ENCODE data around the gene MPPED2. TPM values are rescaled to one million over a fixed set of nuclear protein-coding genes. Genes with fewer than 3 reads are reported as not detected.

Gene MPPED2
- total RNA-seq, 2 donors from 2014 or later: 5.5 to 11.1 TPM

DNA sequence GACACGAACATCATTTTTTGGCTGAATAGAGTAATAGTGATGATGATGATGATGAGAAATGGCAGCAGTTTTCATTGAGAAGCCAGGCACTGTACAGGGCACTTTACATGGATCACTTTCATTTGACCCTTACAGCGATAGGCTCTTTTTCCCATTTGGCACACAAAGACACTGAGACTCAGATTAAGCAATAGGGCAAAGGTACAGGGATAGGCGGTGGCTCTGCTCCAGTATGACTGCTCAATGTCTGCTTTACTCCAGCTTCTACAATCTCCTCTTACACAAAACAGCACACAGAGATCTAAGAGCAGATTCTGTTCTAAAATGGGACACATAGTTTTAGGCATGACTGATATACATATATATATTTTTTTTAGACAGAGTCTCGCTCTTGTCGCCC is 40.6 kb downstream of the MPPED2 start:
- DNase-seq (ENCODE audit: low spot score): no peak
- intact Hi-C loops (cut with DNase I): no loop called here

DNA sequence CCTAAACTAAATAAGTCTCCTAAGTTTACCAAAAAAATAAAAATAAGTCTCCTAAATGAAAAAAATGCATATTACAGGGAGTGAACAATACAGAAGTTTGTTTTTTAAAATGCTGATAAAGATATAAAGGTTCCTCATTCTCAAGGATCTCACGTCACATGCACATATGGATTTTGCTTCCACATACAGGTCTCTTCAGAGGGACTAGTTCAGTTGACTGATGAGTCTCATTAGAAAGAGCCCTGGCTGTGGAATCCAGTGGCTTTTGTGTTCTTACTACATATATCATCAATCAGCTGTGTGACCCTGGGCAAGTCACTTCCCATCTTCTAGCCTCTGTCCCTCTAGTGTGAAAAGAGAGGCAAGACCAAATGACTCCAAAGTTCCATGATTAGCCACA is 43.1 kb downstream of the MPPED2 start:
- intact Hi-C loops (cut with DNase I): no loop called here

DNA sequence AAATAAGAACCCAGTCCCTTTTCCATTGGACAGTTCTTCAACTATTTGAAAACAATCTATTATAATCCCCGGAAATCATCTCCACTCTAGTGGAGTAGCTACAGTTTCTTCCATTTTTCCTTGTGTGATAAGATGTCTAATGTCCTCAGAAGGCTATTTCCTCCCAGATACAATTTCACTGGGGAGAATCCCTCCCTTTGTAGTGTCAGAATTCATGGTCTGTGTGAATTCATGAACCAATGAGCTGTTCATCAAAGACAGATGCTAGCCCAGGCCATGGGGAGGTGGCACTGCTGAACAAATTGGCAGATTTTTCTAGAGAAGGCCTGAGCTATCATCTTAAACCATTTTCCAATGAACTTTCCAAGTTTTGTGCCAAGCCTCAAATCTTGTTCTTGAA is 45.4 kb downstream of the MPPED2 start:
- intact Hi-C loops (cut with DNase I): no loop called here
- no peak for DNase-seq (ENCODE audit: low spot score)

More for the DNA sequence above, 43.1 kb downstream of the MPPED2 start:
- no peak for DNase-seq (ENCODE audit: low spot score)

GRCh38 chr11:30538251-30538650 is 47.9 kb downstream of the MPPED2 start:
- DNase-seq (ENCODE audit: low spot score): no peak
- intact Hi-C loops (cut with DNase I): no loop called here

GRCh38 chr11:30535818-30536217 is 50.3 kb downstream of the MPPED2 start:
- intact Hi-C loops (cut with DNase I): no loop called here
- DNase-seq (ENCODE audit: low spot score): no peak

GRCh38 chr11:30533445-30533947 is 52.7 kb downstream of the MPPED2 start:
- intact Hi-C loops (cut with DNase I): no loop called here
- DNase-seq (ENCODE audit: low spot score): no peak

- intact Hi-C loops (cut with DNase I): no loop called here
- no peak for DNase-seq (ENCODE audit: low spot score)
Observed at GRCh38 chr11:30527566-30527965, 58.6 kb downstream of the MPPED2 start.

DNA sequence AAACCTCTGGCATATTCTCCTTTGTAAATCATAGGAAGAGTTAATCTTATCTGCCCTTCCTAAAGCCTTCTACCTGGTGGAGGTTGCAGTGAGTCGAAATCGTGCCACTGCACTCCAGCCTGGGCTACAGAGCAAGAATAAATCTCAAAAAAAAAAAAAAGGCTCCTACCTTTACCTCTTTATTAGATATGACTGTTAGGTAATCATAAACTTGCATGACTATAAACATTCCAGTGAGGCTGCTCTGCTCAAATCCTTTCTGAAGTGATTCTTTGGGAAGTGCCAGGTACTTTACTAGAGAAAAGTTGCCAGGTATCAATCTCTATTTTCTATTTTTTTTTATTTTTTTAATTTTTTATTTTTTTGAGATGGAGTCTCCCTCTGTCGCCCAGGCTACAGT is 59.6 kb downstream of the MPPED2 start:
- no peak for DNase-seq (ENCODE audit: low spot score)
- intact Hi-C loops (cut with DNase I): no loop called here

DNA sequence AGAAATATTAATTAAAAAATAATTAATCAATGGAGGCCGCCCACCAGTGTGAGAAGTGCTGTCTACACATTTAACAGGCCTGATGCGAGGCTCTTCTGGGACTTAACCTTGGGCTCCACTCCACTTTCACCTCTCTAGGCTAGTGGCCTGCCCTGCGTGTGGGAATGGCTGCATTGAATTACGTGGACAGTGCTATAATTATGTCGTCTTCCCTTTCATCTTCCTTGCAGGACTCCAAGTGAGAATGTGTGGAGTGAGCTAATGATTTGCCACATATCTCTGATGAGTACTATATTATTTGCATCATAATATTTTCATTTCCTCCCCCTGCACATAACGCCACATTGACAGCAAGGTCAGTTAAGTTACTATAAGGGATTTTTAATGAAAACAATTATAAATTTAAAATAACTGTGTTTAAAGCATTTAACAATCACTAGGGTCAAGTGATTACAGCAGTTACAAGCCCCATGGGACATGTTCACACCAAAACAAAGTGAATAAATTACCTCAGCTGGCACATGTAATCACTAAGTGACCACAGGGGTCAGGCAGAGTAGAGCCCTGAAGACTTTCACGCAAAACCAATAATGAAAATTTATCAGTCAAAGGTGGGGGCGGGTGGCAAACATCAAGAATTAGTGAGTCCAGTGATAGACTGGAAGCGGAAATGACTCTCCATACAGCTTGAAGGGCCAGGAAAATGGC is 63.5 kb downstream of the MPPED2 start:
- no peak for DNase-seq (ENCODE audit: low spot score)
- intact Hi-C loops (cut with DNase I): no loop called here

- intact Hi-C loops (cut with DNase I): no loop called here
- DNase-seq (ENCODE audit: low spot score): no peak
Observed at GRCh38 chr11:30521297-30522071, 64.7 kb downstream of the MPPED2 start.

DNA sequence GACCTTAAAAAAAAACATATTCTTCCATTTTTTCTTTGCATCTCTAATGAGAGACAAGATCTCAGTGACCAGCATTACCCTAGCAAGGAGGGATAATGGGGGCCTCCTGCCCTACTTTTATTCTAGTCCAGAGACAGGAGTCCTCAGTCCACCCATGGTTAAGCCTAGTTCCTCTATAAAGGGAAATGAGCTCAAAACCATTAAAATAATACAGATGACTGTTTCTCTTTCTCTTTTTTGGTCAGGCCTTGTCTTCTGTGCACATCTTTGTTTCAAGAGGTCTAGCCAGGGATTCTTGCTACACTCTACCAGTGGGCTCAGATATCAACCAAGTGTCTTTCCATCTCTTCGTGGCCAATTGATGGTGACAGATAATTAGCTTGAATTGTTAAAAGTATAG is 73.1 kb downstream of the MPPED2 start:
- intact Hi-C loops (cut with DNase I): no loop called here
- DNase-seq (ENCODE audit: low spot score): no peak

- intact Hi-C loops (cut with DNase I): no loop called here
- no peak for DNase-seq (ENCODE audit: low spot score)
Observed at GRCh38 chr11:30511408-30511807, 74.7 kb downstream of the MPPED2 start.

- DNase-seq (ENCODE audit: low spot score): no peak
- intact Hi-C loops (cut with DNase I): no loop called here
Observed at GRCh38 chr11:30510750-30511149, 75.4 kb downstream of the MPPED2 start.

DNA sequence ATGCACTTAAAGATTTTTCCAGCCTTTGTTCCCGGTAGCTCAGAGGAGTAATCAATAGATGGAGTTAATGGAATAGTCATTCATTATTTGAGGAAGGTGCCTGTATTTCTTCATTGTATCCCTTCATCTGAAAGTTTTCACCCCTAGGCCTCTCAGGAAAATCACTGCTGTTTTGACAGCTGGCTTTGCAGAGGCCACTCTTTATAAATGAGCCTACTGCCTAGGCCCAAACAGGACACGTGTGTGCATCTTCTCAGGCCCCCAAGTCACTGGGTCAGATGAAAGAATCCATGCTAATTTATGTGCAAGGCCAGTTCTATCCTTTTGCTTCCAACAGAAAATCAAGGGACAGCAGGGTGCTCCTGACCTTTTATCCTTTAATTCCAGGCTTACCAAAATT is 76.8 kb downstream of the MPPED2 start:
- DNase-seq (ENCODE audit: low spot score): no peak
- intact Hi-C loops (cut with DNase I): no loop called here

DNA sequence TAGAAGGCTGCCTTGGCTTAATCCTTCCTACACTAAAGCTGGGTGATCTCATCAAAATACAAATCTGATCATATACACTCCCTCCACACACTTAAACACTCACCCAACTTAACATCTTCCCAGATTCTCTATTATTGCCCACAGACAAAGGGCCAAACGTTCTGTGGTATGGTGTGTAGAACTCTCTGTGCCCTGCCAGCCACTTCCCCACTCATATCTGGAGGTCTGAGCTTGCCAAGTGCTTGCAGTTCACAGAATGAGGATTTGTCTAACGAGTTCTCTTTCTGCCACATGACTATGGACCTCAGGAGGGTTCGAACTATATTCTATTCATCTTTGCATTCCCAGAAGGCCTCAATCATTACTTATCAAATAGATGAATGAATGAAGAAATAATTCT is 77.6 kb downstream of the MPPED2 start:
- intact Hi-C loops (cut with DNase I): no loop called here

GRCh38 chr11:30505603-30506002 is 80.5 kb downstream of the MPPED2 start:
- intact Hi-C loops (cut with DNase I): no loop called here
- no peak for DNase-seq (ENCODE audit: low spot score)

More for the DNA sequence above, 77.6 kb downstream of the MPPED2 start:
- DNase-seq (ENCODE audit: low spot score): no peak

- DNase-seq (ENCODE audit: low spot score): no peak
- intact Hi-C loops (cut with DNase I): no loop called here
Observed at GRCh38 chr11:30504468-30504867, 81.7 kb downstream of the MPPED2 start.

DNA sequence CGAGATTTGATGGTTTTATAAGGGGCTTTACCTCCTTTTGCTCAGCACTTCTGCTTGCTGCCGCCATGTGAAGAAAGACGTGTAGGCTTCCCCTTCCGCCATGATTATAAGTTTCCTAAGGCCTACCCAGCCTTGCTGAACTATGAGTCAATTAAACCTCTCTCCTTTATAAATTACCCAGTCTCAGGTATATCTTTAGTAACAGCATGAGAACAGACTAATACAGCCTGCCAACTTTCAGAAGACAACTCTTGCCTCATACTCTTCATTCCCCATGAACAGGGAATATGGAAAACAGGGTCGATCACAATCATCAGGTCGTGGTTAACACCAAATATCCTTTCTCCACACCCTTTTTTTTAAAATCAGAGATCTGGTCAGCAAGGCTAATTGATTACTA is 83.0 kb downstream of the MPPED2 start:
- DNase-seq (ENCODE audit: low spot score): no peak
- intact Hi-C loops (cut with DNase I): no loop called here

GRCh38 chr11:30502305-30502704 is 83.8 kb downstream of the MPPED2 start:
- intact Hi-C loops (cut with DNase I): no loop called here

GRCh38 chr11:30501744-30502143 is 84.4 kb downstream of the MPPED2 start:
- no peak for DNase-seq (ENCODE audit: low spot score)
- intact Hi-C loops (cut with DNase I): no loop called here

More at GRCh38 chr11:30502305-30502704, 83.8 kb downstream of the MPPED2 start:
- no peak for DNase-seq (ENCODE audit: low spot score)

DNA sequence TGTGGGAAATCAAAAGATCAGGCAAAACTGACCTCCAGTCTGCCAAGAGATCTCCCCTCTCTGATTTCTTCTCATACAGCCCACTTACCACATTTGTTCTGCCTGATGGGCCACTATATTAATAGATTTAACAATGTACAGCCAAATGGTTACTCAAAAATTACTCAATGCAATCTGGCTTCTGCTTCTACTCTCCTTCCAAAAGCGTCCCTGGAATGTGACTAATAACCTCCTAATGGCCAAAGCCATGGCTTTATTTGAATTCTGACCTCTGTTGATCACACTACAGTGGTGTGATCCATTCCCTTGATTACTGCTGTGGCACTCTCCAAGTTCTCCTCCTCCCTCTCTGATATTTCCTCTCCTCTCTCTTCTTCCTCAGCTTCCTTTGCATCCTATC is 86.2 kb downstream of the MPPED2 start:
- intact Hi-C loops (cut with DNase I): no loop called here
- no peak for DNase-seq (ENCODE audit: low spot score)

All from posterior vena cava (tissue), 2 donors.